Measurements from ENCODE around the gene SPA17. TPM values are rescaled to one million over a fixed set of nuclear protein-coding genes. Genes with fewer than 3 reads are reported as not detected.
A peak's percentile ranks its signal among the peaks of the same experiment; 100 is the strongest.

Gene SPA17
- polyA plus RNA-seq, 6 donors from 2014 or later, result 0.70 to 3.1 (median 1.7) TPM

- peaks cover 0 to 1% (median 0%) of the 10 kb centered on the region in 7 donors for H3K9me3 Mint-ChIP-seq
- no peaks in the 10 kb centered on the region for H3K27me3 Mint-ChIP-seq
- H3K36me3 Mint-ChIP-seq, result no peaks in the 10 kb centered on the region
- peak overlapping the region; percentile 80 to 96 (median 94) for H3K4me3 Mint-ChIP-seq
- peaks cover 9 to 24% (median 23%) of the 10 kb centered on the region in 3 donors for H3K4me1 Mint-ChIP-seq
- ATAC-seq (ENCODE audit: low read depth in 2 of 2) (no peak), DNase-seq (no peak)
- H3K27ac Mint-ChIP-seq, result peak overlapping the region in 5 of 6 donors; percentile 92 to 97 (median 94)
Observed at GRCh38 chr11:124672536-124673215, 1.0 kb upstream of the SPA17 start.

DNA sequence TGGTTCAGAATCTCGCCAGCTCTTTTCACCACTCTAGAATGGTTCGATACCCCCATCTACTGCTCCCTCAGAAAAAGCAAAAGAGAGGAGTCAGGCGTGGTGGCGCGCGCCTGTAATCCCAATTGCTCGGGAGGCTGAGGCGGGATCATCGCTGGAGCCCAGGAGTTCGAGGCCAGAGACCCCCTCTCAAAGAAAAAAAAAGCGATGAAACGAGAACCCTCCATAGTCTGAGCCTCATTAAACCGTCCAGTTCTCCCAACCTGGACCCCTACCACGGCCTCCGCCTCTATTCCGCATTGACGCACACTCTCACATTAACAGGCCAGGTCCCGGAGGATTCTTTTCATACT, 439 bp downstream of the SPA17 start:
- peak overlapping the region; percentile 80 to 96 (median 94) for H3K4me3 Mint-ChIP-seq
- peak overlapping the region; percentile 97 to 100 (median 100) for H3K27ac Mint-ChIP-seq
- no peak for DNase-seq
- no peak for ATAC-seq (ENCODE audit: low read depth in 2 of 2)
- peaks cover 9 to 24% (median 23%) of the 10 kb centered on the region in 3 donors for H3K4me1 Mint-ChIP-seq
- no peaks in the 10 kb centered on the region for H3K27me3 Mint-ChIP-seq
- H3K9me3 Mint-ChIP-seq, result peaks cover 0 to 1% (median 0%) of the 10 kb centered on the region in 7 donors
- no peaks in the 10 kb centered on the region for H3K36me3 Mint-ChIP-seq

- H3K27me3 Mint-ChIP-seq, result no peaks in the 10 kb centered on the region
- peak overlapping the region; percentile 97 to 100 (median 100) for H3K27ac Mint-ChIP-seq
- no peaks in the 10 kb centered on the region for H3K36me3 Mint-ChIP-seq
- H3K9me3 Mint-ChIP-seq, result peaks cover 0 to 1% (median 0%) of the 10 kb centered on the region in 7 donors
- no peak for ATAC-seq (ENCODE audit: low read depth in 2 of 2)
- peaks cover 9 to 24% (median 23%) of the 10 kb centered on the region in 3 donors for H3K4me1 Mint-ChIP-seq
- peak overlapping the region; percentile 80 to 96 (median 94) for H3K4me3 Mint-ChIP-seq
- no peak for DNase-seq
Observed at GRCh38 chr11:124674571-124674970, 867 bp downstream of the SPA17 start.

GRCh38 chr11:124676386-124676785, 2.7 kb downstream of the SPA17 start:
- H3K36me3 Mint-ChIP-seq, result no peaks in the 10 kb centered on the region
- H3K4me1 Mint-ChIP-seq, result peaks cover 9 to 18% (median 16%) of the 10 kb centered on the region in 3 donors
- no peak for DNase-seq
- no peak for ATAC-seq (ENCODE audit: low read depth in 2 of 2)
- H3K27ac Mint-ChIP-seq, result peak overlapping the region in 1 of 6 donors; percentile 30
- peak overlapping the region in 2 of 8 donors; percentile 15 to 21 for H3K4me3 Mint-ChIP-seq
- H3K27me3 Mint-ChIP-seq, result no peaks in the 10 kb centered on the region
- peaks cover 0 to 6% (median 0%) of the 10 kb centered on the region in 7 donors for H3K9me3 Mint-ChIP-seq

- no peaks in the 10 kb centered on the region for H3K27me3 Mint-ChIP-seq
- peaks cover under 1 to 9% (median 8%) of the 10 kb centered on the region in 3 donors for H3K4me1 Mint-ChIP-seq
- ATAC-seq (ENCODE audit: low read depth in 2 of 2) (no peak), DNase-seq (no peak)
- H3K9me3 Mint-ChIP-seq, result peaks cover 5 to 25% (median 13%) of the 10 kb centered on the region in 7 donors
- no peak overlapping the region for H3K27ac Mint-ChIP-seq
- H3K4me3 Mint-ChIP-seq, result no peak overlapping the region
- peaks cover 8 to 10% of the 10 kb centered on the region in 2 donors for H3K36me3 Mint-ChIP-seq
Observed at GRCh38 chr11:124678416-124678815, 4.7 kb downstream of the SPA17 start.

- no peak for ATAC-seq (ENCODE audit: low read depth in 2 of 2)
- H3K27ac Mint-ChIP-seq, result no peak overlapping the region
- no peak for DNase-seq
- H3K4me1 Mint-ChIP-seq, result no peaks in the 10 kb centered on the region
- no peaks in the 10 kb centered on the region for H3K27me3 Mint-ChIP-seq
- peaks cover 5 to 55% (median 37%) of the 10 kb centered on the region in 7 donors for H3K9me3 Mint-ChIP-seq
- H3K4me3 Mint-ChIP-seq, result no peak overlapping the region
- H3K36me3 Mint-ChIP-seq, result peaks cover 14 to 18% of the 10 kb centered on the region in 2 donors
Observed at GRCh38 chr11:124681421-124681820, 7.7 kb downstream of the SPA17 start.

DNA sequence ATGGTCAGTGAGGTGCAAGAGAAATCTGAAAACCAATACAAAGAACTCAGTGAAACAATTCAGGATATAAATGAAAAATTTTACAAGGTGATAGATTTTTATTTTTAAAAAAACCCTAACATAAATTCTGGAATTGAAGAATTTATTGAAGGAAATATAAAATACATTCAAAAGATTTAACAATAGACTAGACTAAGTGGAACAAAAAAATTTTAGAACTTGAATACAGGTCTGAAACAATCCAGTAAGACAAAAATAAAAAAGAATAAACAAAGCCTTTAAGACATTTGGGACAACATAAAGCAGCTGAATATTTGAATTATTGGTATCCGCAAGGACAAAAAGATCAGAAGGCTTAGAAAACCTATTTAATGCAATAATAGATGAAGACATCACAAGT, 8.7 kb downstream of the SPA17 start:
- Mint-ChIP-seq H3K27me3 (peaks cover 0 to 10% (median 0%) of the 10 kb centered on the region in 3 donors), H3K4me3 (no peak overlapping the region), H3K36me3 (peaks cover 24 to 28% of the 10 kb centered on the region in 2 donors), H3K9me3 (peaks cover 14 to 65% (median 44%) of the 10 kb centered on the region in 7 donors), H3K4me1 (no peaks in the 10 kb centered on the region), H3K27ac (no peak overlapping the region)
- no peak for DNase-seq
- no peak for ATAC-seq (ENCODE audit: low read depth in 2 of 2)

DNA sequence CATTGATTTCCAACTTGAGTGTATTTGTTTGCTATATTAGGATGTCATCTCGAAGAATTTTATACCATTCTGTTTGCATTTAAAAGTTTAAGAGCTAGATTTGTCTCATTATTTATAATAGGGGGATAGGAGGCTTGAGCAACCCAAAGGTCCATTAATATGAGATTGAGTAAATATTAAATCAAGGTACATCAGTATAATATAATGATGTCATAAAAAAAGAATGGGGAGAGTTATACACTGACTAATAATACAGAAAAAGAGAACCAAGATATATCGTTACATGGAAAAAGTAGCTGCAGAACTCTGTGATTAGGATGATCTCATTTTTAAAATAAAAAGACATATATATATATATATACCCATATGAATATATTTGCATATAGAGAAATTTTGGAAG, 19.4 kb downstream of the SPA17 start:
- no peak for DNase-seq
- Mint-ChIP-seq H3K4me3 (no peak overlapping the region), H3K27me3 (peaks cover 0 to 4% (median 0%) of the 10 kb centered on the region in 3 donors), H3K4me1 (no peaks in the 10 kb centered on the region), H3K27ac (no peak overlapping the region), H3K36me3 (no peaks in the 10 kb centered on the region), H3K9me3 (peaks cover 0 to 2% (median 0%) of the 10 kb centered on the region in 7 donors)
- no peak for ATAC-seq (ENCODE audit: low read depth in 2 of 2)

- peaks cover 8 to 28% (median 14%) of the 10 kb centered on the region in 7 donors for H3K9me3 Mint-ChIP-seq
- DNase-seq (no peak), ATAC-seq (ENCODE audit: low read depth in 2 of 2) (no peak)
- H3K4me1 Mint-ChIP-seq, result peaks cover 0 to 12% (median 5%) of the 10 kb centered on the region in 3 donors
- peaks cover 8 to 14% of the 10 kb centered on the region in 2 donors for H3K36me3 Mint-ChIP-seq
- peaks cover 0 to 22% (median 16%) of the 10 kb centered on the region in 3 donors for H3K27me3 Mint-ChIP-seq
- H3K4me3 Mint-ChIP-seq, result no peak overlapping the region
- H3K27ac Mint-ChIP-seq, result peak overlapping the region in 1 of 6 donors; percentile 15
Observed at GRCh38 chr11:124699547-124699946, 25.8 kb downstream of the SPA17 start.

DNA sequence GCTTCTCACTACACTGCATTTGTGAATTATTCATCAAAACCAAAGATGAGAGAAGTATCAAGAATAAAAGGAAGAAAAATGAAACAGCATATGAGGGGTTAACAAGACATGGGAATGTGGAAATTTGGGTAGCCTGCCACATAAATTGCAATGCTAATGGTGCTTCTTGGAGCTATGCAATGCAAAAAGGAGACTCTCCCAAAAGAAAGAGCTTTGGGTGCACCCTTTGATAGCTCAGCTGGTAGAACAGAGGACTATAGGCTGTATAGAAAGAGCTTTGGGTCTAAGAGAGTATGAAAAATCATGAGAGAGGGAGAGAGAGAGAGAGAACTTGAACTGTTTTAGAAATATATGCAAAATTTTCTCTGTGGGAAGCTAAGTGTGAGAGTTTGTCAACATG, 26.3 kb downstream of the SPA17 start:
- Mint-ChIP-seq H3K27me3 (peaks cover 0 to 22% (median 16%) of the 10 kb centered on the region in 3 donors), H3K4me1 (peaks cover 0 to 12% (median 5%) of the 10 kb centered on the region in 3 donors), H3K27ac (no peak overlapping the region), H3K36me3 (peaks cover 8 to 14% of the 10 kb centered on the region in 2 donors), H3K9me3 (peaks cover 8 to 28% (median 14%) of the 10 kb centered on the region in 7 donors), H3K4me3 (no peak overlapping the region)
- DNase-seq (no peak), ATAC-seq (ENCODE audit: low read depth in 2 of 2) (no peak)

- no peak for DNase-seq
- Mint-ChIP-seq H3K9me3 (peaks cover 8 to 18% (median 15%) of the 10 kb centered on the region in 7 donors), H3K27me3 (peaks cover 6 to 21% (median 8%) of the 10 kb centered on the region in 3 donors), H3K4me1 (no peaks in the 10 kb centered on the region), H3K36me3 (peaks cover 18 to 20% of the 10 kb centered on the region in 2 donors), H3K27ac (no peak overlapping the region), H3K4me3 (no peak overlapping the region)
- no peak for ATAC-seq (ENCODE audit: low read depth in 2 of 2)
Observed at GRCh38 chr11:124707829-124708228, 34.1 kb downstream of the SPA17 start.

DNA sequence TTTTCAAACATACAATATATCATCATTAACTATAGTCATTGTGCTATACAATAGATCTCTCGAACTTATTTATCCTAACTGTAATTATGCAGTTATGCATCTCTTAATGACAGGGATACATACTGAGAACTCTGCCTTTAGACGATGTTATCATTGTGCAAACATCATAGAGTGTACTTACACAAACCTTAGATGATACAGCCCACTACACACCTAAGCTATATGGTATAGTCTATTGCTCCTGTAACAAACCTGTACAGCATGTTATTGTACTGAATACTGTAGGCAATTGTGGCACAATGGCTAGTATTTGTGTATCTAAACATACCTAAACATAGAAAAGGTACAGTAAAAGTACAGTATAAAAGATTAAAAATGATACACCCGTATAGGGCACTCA, 38.7 kb downstream of the SPA17 start:
- H3K9me3 Mint-ChIP-seq, result peaks cover 4 to 12% (median 7%) of the 10 kb centered on the region in 7 donors

DNA sequence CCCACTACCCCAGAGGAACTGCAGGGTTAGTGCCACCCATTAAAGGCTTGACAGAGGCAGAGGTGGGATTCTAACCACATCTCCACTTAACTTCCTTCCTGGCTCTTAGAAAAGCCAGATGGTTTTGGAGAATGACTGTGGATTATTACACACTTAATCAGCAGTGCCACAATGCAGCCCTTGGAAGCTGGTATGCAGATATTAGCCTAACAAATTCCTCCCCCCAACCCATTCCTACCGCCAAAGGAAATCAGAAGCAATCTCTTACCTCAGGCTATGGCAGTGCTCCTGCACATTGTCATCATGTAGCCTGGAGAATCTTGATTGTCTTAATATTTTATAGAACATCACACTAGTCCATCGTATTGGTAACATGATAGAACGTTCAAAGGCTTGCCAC, 42.9 kb downstream of the SPA17 start:
- peaks cover 5 to 10% of the 10 kb centered on the region in 2 donors for H3K36me3 Mint-ChIP-seq
- no peak overlapping the region for H3K27ac Mint-ChIP-seq
- H3K4me1 Mint-ChIP-seq, result peaks cover 20 to 28% (median 25%) of the 10 kb centered on the region in 3 donors
- ATAC-seq (ENCODE audit: low read depth in 2 of 2) (no peak), DNase-seq (no peak)
- H3K4me3 Mint-ChIP-seq, result peak overlapping the region in 3 of 8 donors; percentile 13 to 42 (median 37)
- H3K27me3 Mint-ChIP-seq, result peaks cover 54 to 80% (median 66%) of the 10 kb centered on the region in 3 donors
- no peaks in the 10 kb centered on the region for H3K9me3 Mint-ChIP-seq

More for the DNA sequence above, 38.7 kb downstream of the SPA17 start:
- H3K4me1 Mint-ChIP-seq, result peaks cover under 1 to 7% (median 1%) of the 10 kb centered on the region in 3 donors
- DNase-seq (no peak), ATAC-seq (ENCODE audit: low read depth in 2 of 2) (no peak)
- peaks cover 13 to 24% of the 10 kb centered on the region in 2 donors for H3K36me3 Mint-ChIP-seq
- H3K27me3 Mint-ChIP-seq, result peaks cover 28 to 45% (median 37%) of the 10 kb centered on the region in 3 donors
- H3K27ac Mint-ChIP-seq, result no peak overlapping the region
- no peak overlapping the region for H3K4me3 Mint-ChIP-seq

DNA sequence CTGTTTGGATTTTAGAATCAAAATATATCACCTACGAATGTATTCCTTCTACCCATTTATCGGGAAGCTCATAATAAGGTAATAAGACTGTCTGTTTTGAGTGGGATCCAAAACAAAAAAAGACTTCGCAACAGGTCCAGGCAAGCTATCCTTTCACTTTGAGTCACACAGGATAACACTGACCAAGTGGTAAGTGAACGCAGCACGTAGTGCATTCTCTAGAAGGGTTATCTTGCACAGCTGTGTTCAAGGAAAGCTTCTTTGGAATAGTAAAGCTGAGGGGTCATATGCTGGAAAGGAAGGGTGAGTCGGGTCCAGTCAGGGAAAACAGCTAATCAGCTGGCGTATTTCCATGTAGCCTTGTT, 43.7 kb downstream of the SPA17 start:
- DNase-seq (no peak), ATAC-seq (ENCODE audit: low read depth in 2 of 2) (no peak)
- Mint-ChIP-seq H3K9me3 (no peaks in the 10 kb centered on the region), H3K27ac (no peak overlapping the region), H3K4me3 (peak overlapping the region; percentile 66 to 90 (median 86)), H3K4me1 (peaks cover 27 to 36% (median 33%) of the 10 kb centered on the region in 3 donors), H3K36me3 (peaks cover 5 to 10% of the 10 kb centered on the region in 2 donors), H3K27me3 (peaks cover 63 to 88% (median 71%) of the 10 kb centered on the region in 3 donors)

All from naive B cell (primary cell).